NCI-H69 (cell line): ENCODE results near the gene PDIA4.
"Not testable (repeated sequence)": the region's sequence is repeated elsewhere in the genome, so short reads cannot be mapped to it uniquely, and the experiment has no call there.

Experiments used
- DNase-seq: peaks from one replicate; lab custom pipeline; 2025; lab: John Stamatoyannopoulos, UW

Gene PDIA4

GRCh38 chr7:149028346-149029109, at the start of gene PDIA4:
Gene PDIA4 (minus strand): TSS chr7:149028505. CDS start chr7:149028408, 97 bp downstream.
- DNase-seq, result peak; percentile 100

DNA sequence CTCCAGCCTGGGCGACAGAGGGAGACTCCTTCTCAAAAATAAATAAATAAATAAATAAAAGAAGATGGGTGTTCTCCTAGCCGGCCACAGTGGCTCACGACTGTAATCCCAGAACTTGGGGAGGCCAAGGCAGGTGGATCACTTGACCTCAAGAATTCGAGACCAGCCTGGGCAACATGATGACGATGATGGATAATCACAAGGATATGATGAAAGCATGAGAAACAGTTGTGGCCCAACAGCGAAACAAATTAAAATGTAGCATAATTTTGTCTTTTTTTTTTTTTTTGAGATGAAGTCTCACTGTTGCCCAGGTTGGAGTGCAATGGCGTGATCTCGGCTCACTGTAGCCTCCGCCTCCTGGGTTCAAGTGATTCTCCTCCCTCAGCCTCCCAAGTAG, 49.3 kb upstream of the PDIA4 start:
- DNase-seq, result no peak

DNA sequence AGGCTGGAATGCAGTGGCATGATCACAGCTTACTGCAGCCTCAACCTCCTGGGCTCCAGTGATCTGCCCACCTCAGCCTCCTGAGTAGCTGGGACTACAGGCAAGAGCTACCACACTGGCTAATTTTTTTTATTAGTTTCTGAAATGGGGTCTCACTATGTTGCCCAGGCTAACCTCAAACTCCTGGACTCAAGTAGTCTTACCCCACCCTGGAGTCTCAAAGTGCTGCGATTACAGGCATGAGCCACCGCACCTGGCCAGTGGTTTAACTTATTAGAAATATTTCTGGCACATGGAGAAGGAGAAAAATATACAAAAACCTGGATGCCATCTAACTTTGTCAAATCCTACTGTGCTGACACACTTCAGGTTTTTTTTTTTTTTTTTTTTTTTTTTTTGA, 47.0 kb upstream of the PDIA4 start:
- no peak for DNase-seq

GRCh38 chr7:149074116-149074885, 46.0 kb upstream of the PDIA4 start:
- DNase-seq, result no peak

GRCh38 chr7:149072438-149072775, 44.1 kb upstream of the PDIA4 start:
- no peak for DNase-seq

DNA sequence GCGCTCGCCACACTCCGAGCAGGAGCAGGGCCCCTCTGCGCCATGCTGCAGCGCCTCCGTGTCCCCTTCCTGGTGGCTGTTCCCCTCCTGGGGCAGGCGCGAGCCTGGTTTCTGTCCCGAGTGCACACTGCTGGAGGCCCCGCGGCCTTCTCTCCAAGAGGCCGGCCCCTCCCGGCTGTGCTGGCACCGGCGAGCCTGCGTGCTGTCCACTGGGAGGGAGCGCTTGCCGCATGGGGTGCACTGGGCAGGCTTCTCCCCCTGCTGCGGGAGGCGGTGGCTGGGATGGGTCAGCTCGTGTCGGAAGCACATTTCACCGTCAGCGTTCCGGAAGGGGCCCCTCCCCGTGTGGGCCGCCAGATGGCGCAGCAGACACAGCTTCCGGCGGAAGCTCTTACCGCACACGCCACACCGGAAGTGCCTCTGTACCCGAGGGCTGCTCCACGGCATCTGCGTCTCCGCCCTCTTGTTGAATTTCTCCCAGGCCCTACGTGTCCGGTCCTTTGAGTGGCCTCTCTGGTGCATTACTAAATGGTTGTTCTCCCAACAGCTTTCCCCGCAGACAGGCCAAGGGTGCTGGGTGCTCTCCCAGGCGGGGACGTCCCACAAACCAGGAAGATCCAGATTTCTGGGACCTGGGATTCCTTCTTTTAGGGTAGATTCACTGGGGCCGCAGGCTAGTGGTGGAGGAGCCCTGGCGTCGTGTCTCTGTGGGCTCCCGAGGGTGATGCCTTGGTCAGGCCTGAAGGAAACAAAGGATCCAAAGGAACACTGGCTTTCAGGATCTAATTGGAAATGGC, 43.5 kb upstream of the PDIA4 start:
- DNase-seq, result no peak

- no peak for DNase-seq
Observed at GRCh38 chr7:149071182-149071635, 42.9 kb upstream of the PDIA4 start.

DNA sequence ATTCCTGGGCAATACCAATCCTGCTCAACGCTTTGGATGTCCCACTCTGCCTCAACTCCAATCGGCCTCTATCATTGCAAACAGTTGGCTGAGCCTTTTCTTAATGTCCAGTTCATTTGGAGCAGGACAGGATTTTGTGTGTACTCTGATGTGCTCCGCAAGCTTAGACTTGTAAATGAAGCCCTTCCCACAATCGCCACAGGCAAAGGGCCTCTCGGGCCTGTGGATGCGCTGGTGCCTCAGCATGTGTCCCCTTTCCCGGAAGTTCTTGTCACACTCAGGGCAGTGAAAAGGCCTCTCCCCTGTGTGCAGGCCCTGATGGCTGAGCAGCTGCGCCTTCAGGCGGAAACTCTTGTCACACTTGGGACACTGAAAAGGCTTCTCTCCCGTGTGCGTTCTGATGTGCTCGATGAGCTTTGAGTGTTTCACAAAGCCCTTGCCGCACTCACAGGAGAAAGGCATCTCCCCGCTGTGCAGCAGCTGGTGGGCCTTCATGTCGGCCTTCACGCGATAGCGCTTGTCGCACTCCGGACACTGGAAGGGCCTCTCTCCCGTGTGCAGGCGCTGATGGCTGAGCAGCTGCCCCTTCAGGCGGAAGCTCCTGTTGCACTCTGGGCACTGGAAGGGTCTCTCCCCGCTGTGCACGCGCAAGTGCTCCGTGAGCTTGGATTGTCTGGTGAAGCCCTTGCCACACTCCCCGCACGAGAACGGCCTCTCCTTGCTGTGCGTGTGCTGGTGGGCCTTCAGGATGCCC, 42.2 kb upstream of the PDIA4 start:
- no peak for DNase-seq

- peak; percentile 15 for DNase-seq
Observed at GRCh38 chr7:149067869-149068268, 39.6 kb upstream of the PDIA4 start.

DNA sequence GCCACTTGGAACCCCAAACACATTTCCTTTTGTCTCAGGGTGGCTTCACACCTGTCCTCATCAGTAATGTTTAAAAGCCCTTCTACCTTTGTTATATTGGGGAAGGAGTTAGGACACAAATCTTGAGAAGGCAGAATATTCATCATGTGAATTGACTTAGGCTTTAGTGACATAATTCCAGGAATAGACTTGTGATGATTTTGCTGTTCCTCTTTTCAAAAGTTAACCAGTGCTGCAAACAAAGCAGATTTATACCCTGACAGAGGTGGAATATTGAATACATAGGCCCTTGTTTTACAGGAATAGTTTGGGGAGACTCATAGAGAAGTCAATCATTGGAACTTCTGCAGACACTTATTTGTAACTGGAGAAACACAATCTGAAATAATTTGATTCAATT, 35.2 kb upstream of the PDIA4 start:
- peak; percentile 83 for DNase-seq

DNA sequence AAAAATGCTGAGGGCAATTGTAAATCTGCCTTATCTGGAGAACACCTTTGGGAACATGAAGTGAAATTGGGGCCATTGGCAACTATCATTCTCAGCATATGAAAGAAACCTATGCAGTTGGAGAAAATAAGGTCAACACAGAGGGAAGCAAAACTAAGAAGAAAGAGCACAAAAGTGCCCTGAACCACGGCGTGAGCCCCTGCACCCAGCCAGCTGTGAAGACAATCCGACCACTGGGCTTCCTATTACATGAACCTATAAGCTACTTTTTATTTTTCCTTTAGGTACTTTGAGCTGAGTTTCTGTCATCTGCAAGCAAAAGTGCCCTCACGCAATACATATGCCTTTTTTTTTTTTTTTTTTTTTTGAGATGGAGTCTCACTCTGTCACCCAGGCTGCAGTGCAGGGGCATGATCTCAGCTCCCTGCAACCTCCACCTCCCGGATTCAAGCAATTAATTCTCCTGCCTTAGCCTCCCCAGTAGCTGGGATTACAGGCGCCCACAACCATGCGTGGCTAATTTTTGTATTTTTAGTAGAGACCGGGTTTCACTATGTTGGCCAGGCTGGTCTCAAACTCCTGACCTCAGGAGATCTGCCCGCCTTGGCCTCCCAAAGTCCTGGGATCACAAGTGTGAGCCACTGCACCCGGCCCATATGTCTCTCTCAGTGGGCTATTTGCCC, 34.1 kb upstream of the PDIA4 start:
- DNase-seq, result not testable (repeated sequence)

DNA sequence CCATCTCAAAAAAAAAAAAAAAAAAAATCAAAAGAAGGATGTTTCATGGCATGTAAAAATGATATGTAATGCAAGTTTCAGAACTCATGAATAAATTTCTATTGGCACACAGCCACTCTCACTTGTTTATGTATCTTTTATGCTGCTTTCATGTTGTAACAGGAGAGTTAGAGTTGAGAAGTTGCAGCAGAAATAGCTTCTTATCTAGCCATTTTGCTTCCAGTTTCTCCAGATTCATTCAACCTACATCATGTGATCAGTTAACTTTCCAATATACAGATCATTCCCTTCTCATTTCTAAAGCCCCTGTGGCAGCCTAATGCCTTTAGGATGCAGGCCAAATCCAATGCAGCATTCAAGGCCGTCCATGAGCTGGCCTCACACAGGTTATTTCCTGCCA, 31.9 kb upstream of the PDIA4 start:
- no peak for DNase-seq

- DNase-seq, result no peak
Observed at GRCh38 chr7:149053885-149054284, 25.6 kb upstream of the PDIA4 start.

DNA sequence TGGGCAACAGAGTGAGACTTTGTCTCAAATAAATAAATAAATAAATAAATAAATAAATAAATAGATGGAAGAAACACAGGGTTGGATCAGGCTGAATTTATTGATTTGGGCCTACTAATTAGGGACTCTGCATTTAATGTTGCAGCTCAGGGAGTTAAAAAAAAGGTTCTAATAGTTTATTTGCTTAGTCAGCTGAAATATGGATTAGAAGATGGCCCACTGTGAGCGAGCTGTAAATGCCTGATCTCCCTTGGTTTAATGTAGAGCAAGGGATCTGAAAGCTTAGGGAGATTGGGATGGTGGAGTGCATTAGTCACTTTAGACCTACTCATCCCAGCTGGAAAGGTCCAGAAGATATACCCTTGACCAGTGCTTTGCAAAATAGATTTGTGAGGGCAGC, 25.1 kb upstream of the PDIA4 start:
- no peak for DNase-seq

- no peak for DNase-seq
Observed at GRCh38 chr7:149050941-149051340, 22.6 kb upstream of the PDIA4 start.

GRCh38 chr7:149048805-149049204, 20.5 kb upstream of the PDIA4 start:
- no peak for DNase-seq

- no peak for DNase-seq
Observed at GRCh38 chr7:149046416-149046815, 18.1 kb upstream of the PDIA4 start.

GRCh38 chr7:149043936-149044335, 15.6 kb upstream of the PDIA4 start:
- no peak for DNase-seq

DNA sequence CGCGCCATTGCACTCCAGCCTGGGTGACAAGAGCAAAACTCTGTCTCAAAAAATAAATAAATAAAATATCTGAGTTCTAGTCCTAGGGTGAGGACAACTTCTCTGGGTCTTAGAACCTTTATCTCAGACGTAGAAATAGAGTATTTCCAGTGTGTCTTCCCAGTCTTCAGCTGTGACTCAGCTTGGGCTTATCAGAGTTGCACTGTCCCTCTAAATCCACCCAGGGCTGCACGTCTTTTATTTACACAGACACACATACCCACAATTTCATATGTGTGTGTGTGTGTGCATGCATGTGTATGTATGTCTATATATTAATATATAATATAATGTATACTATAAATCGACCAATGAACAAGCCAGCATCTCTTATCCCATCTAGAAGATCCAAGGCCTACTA, 13.0 kb upstream of the PDIA4 start:
- DNase-seq, result no peak

GRCh38 chr7:149038641-149039040, 10.3 kb upstream of the PDIA4 start:
- DNase-seq, result not testable (repeated sequence)

GRCh38 chr7:149036676-149037075, 8.4 kb upstream of the PDIA4 start:
- DNase-seq, result no peak
